Loucy (cell line): ENCODE data around the gene NPDC1.

Experiments
- EZH2phosphoT487 ChIP-seq: fragments of 200-600 bp; IDR thresholded peaks from 2 replicates; pipeline ENCODE4 v1.6.1; 2018; ENCODE audit warnings: antibody characterized with exemption, mild to moderate bottlenecking, moderate library complexity, borderline replicate concordance
- TF ChIP-seq, protein P1 (sequence below): fragments of 200-600 bp; sonication (generic); conservative IDR thresholded peaks from 2 replicates; pipeline ENCODE4 v1.5.1; 2014; ENCODE audit warnings: mild to moderate bottlenecking, antibody characterized with exemption, low read length

DNA sequence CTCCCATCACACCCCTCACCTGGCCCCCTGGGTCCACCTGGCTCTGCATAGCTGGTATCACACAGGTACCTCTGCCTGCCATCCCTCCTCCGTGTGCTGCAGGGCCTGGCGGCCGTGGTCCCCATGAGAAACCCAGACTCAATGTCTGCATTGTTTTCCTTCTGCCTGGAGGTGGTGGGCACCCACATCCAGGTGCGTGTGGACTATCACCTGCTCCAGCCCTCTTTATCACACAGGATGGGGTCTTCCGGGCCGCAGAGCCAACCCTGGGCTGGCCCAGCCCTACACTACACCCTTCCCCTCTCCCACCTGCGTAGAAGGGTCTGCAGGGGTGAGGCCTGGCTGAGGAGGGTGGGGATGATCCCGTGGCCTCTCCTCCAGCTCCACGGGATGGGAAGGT is 7.1 kb downstream of the NPDC1 start:
- TF ChIP-seq, protein P1, sequence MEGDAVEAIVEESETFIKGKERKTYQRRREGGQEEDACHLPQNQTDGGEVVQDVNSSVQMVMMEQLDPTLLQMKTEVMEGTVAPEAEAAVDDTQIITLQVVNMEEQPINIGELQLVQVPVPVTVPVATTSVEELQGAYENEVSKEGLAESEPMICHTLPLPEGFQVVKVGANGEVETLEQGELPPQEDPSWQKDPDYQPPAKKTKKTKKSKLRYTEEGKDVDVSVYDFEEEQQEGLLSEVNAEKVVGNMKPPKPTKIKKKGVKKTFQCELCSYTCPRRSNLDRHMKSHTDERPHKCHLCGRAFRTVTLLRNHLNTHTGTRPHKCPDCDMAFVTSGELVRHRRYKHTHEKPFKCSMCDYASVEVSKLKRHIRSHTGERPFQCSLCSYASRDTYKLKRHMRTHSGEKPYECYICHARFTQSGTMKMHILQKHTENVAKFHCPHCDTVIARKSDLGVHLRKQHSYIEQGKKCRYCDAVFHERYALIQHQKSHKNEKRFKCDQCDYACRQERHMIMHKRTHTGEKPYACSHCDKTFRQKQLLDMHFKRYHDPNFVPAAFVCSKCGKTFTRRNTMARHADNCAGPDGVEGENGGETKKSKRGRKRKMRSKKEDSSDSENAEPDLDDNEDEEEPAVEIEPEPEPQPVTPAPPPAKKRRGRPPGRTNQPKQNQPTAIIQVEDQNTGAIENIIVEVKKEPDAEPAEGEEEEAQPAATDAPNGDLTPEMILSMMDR = no peak
- TF ChIP-seq EZH2phosphoT487 = no peak
